Measurements from ENCODE around the gene HM13. TPM values are rescaled to one million over a fixed set of nuclear protein-coding genes. Genes with fewer than 3 reads are reported as not detected.

Gene HM13
- total and polyA plus RNA-seq, 2 experiments from 2014 or later = 126 to 150 TPM

GRCh38 chr20:31497838-31498540 lies 16.3 kb upstream of the HM13 start:
- peaks cover 7% of the 10 kb centered on the region for H3K4me1 ChIP-seq (ENCODE audit: insufficient read depth)
- H3K79me2 ChIP-seq (replicated peaks; ENCODE audit: insufficient read depth) = no peaks in the 10 kb centered on the region
- no peaks in the 10 kb centered on the region for H4K20me1 ChIP-seq (replicated peaks; ENCODE audit: insufficient read depth)
- no peaks in the 10 kb centered on the region for H3K36me3 ChIP-seq (ENCODE audit: insufficient read depth)
- Mint-ChIP-seq H3K36me3 (ENCODE audit: low read depth) (no peaks in the 10 kb centered on the region; the same call in 1 of the 3 replicates), H3K9me3 (peaks cover 80% of the 10 kb centered on the region), H3K27me3 (ENCODE audit: insufficient read depth, low read depth, poor library complexity) (peaks cover 9% of the 10 kb centered on the region), H3K4me3 (no peak overlapping the region), H3K27ac (no peak overlapping the region), H3K4me1 (no peaks in the 10 kb centered on the region)
- no peak overlapping the region for H3K27ac ChIP-seq (ENCODE audit: low read depth)
- H3K4me2 ChIP-seq = 0 out of 2 replicates have a peak overlapping the region, but pooled peaks have one; percentile 44
- TF ChIP-seq, protein P1, sequence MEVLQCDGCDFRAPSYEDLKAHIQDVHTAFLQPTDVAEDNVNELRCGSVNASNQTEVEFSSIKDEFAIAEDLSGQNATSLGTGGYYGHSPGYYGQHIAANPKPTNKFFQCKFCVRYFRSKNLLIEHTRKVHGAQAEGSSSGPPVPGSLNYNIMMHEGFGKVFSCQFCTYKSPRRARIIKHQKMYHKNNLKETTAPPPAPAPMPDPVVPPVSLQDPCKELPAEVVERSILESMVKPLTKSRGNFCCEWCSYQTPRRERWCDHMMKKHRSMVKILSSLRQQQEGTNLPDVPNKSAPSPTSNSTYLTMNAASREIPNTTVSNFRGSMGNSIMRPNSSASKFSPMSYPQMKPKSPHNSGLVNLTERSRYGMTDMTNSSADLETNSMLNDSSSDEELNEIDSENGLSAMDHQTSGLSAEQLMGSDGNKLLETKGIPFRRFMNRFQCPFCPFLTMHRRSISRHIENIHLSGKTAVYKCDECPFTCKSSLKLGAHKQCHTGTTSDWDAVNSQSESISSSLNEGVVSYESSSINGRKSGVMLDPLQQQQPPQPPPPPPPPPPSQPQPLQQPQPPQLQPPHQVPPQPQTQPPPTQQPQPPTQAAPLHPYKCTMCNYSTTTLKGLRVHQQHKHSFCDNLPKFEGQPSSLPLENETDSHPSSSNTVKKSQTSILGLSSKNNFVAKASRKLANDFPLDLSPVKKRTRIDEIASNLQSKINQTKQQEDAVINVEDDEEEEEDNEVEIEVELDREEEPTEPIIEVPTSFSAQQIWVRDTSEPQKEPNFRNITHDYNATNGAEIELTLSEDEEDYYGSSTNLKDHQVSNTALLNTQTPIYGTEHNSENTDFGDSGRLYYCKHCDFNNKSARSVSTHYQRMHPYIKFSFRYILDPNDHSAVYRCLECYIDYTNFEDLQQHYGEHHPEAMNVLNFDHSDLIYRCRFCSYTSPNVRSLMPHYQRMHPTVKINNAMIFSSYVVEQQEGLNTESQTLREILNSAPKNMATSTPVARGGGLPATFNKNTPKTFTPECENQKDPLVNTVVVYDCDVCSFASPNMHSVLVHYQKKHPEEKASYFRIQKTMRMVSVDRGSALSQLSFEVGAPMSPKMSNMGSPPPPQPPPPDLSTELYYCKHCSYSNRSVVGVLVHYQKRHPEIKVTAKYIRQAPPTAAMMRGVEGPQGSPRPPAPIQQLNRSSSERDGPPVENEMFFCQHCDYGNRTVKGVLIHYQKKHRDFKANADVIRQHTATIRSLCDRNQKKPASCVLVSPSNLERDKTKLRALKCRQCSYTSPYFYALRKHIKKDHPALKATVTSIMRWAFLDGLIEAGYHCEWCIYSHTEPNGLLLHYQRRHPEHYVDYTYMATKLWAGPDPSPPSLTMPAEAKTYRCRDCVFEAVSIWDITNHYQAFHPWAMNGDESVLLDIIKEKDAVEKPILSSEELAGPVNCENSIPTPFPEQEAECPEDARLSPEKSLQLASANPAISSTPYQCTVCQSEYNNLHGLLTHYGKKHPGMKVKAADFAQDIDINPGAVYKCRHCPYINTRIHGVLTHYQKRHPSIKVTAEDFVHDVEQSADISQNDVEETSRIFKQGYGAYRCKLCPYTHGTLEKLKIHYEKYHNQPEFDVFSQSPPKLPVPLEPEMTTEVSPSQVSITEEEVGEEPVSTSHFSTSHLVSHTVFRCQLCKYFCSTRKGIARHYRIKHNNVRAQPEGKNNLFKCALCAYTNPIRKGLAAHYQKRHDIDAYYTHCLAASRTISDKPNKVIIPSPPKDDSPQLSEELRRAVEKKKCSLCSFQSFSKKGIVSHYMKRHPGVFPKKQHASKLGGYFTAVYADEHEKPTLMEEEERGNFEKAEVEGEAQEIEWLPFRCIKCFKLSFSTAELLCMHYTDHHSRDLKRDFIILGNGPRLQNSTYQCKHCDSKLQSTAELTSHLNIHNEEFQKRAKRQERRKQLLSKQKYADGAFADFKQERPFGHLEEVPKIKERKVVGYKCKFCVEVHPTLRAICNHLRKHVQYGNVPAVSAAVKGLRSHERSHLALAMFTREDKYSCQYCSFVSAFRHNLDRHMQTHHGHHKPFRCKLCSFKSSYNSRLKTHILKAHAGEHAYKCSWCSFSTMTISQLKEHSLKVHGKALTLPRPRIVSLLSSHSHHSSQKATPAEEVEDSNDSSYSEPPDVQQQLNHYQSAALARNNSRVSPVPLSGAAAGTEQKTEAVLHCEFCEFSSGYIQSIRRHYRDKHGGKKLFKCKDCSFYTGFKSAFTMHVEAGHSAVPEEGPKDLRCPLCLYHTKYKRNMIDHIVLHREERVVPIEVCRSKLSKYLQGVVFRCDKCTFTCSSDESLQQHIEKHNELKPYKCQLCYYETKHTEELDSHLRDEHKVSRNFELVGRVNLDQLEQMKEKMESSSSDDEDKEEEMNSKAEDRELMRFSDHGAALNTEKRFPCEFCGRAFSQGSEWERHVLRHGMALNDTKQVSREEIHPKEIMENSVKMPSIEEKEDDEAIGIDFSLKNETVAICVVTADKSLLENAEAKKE (CRISPR knock-in tag; IDR thresholded peaks at IDR 0.05) = no peak
- TF ChIP-seq EZH2 (IDR thresholded peaks at IDR 0.05; ENCODE audit: low read depth, unreplicated experiment) = no peak
- TF ChIP-seq JUNB (IDR thresholded peaks at IDR 0.05; ENCODE audit: unreplicated experiment) = no peak
- no peak for TF ChIP-seq STAT1 (IDR thresholded peaks at IDR 0.05; ENCODE audit: unreplicated experiment)
- no peak for TF ChIP-seq CREB1 (CRISPR knock-in tag; IDR thresholded peaks at IDR 0.05; ENCODE audit: low read depth)
- no peak for TF ChIP-seq EZH2phosphoT487 (IDR thresholded peaks at IDR 0.05; ENCODE audit: unreplicated experiment)
- TF ChIP-seq, protein P2, sequence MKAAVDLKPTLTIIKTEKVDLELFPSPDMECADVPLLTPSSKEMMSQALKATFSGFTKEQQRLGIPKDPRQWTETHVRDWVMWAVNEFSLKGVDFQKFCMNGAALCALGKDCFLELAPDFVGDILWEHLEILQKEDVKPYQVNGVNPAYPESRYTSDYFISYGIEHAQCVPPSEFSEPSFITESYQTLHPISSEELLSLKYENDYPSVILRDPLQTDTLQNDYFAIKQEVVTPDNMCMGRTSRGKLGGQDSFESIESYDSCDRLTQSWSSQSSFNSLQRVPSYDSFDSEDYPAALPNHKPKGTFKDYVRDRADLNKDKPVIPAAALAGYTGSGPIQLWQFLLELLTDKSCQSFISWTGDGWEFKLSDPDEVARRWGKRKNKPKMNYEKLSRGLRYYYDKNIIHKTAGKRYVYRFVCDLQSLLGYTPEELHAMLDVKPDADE (IDR thresholded peaks at IDR 0.05) = no peak
- no peak for TF ChIP-seq NANOG (IDR thresholded peaks at IDR 0.05; ENCODE audit: borderline replicate concordance)
- no peak for TF ChIP-seq POLR2AphosphoS5 (IDR thresholded peaks at IDR 0.05; ENCODE audit: low read depth)
- TF ChIP-seq, protein P3, sequence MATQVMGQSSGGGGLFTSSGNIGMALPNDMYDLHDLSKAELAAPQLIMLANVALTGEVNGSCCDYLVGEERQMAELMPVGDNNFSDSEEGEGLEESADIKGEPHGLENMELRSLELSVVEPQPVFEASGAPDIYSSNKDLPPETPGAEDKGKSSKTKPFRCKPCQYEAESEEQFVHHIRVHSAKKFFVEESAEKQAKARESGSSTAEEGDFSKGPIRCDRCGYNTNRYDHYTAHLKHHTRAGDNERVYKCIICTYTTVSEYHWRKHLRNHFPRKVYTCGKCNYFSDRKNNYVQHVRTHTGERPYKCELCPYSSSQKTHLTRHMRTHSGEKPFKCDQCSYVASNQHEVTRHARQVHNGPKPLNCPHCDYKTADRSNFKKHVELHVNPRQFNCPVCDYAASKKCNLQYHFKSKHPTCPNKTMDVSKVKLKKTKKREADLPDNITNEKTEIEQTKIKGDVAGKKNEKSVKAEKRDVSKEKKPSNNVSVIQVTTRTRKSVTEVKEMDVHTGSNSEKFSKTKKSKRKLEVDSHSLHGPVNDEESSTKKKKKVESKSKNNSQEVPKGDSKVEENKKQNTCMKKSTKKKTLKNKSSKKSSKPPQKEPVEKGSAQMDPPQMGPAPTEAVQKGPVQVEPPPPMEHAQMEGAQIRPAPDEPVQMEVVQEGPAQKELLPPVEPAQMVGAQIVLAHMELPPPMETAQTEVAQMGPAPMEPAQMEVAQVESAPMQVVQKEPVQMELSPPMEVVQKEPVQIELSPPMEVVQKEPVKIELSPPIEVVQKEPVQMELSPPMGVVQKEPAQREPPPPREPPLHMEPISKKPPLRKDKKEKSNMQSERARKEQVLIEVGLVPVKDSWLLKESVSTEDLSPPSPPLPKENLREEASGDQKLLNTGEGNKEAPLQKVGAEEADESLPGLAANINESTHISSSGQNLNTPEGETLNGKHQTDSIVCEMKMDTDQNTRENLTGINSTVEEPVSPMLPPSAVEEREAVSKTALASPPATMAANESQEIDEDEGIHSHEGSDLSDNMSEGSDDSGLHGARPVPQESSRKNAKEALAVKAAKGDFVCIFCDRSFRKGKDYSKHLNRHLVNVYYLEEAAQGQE (IDR thresholded peaks at IDR 0.05; ENCODE audit: unreplicated experiment) = no peak
- TF ChIP-seq ZNF331 (CRISPR knock-in tag; IDR thresholded peaks at IDR 0.05; ENCODE audit: low read depth) = no peak
- no peak for TF ChIP-seq CTCF (conservative IDR thresholded peaks at IDR 0.05; ENCODE audit: low read depth in 2 of 2)
- TF ChIP-seq ZNF114 (CRISPR knock-in tag; IDR thresholded peaks at IDR 0.05) = no peak
- H3F3A ChIP-seq (replicated peaks; ENCODE audit: low read depth) = no peaks in the 10 kb centered on the region; the same call in 1 of the 2 replicates
- H3K27me3 ChIP-seq (ENCODE audit: insufficient read depth) = no peaks in the 10 kb centered on the region
- no peaks in the 10 kb centered on the region for H3K9me2 ChIP-seq (ENCODE audit: insufficient read depth)
- DNase-seq (ENCODE audit: low spot score) (peak; percentile 78), ATAC-seq (no peak)
- no peak overlapping the region for H3K4me3 ChIP-seq
- H2AFZ ChIP-seq = no peak overlapping the region; the same call in 1 of the 2 replicates

Measured in GM23338 (cell line).